Measurements from ENCODE around the gene BGLAP. TPM values are rescaled to one million over a fixed set of nuclear protein-coding genes. Genes with fewer than 3 reads are reported as not detected.

The BGLAP gene
- total and polyA plus RNA-seq, 2 of the 13 experiments (the other 11 are each of a cell fraction or from before 2014, with no cell fraction given) = 0.62 to 1.6 TPM

- TF ChIP-seq ZNF207 (IDR thresholded peaks at IDR 0.05; ENCODE audit: borderline replicate concordance) (no peak), RXRA (CRISPR knock-in tag; IDR thresholded peaks at IDR 0.05) (peak; percentile 89), ZNF225 (CRISPR knock-in tag; IDR thresholded peaks at IDR 0.05) (peak; percentile 72), ZMYM2 (CRISPR knock-in tag; IDR thresholded peaks at IDR 0.05) (0 out of 2 replicates have a peak, but pooled peaks have one; percentile 40), ZMYM4 (CRISPR knock-in tag; IDR thresholded peaks at IDR 0.05) (peak; percentile 63; the same call in 1 of the 2 replicates), RNF219 (CRISPR knock-in tag; IDR thresholded peaks at IDR 0.05) (no peak), ZHX1 (CRISPR knock-in tag; IDR thresholded peaks at IDR 0.05; ENCODE audit: low read depth) (peak; percentile 40; the same call in 1 of the 2 replicates), REXO4 (CRISPR knock-in tag; IDR thresholded peaks at IDR 0.05; ENCODE audit: borderline replicate concordance) (no peak), ZNF567 (CRISPR knock-in tag; IDR thresholded peaks at IDR 0.05; ENCODE audit: borderline replicate concordance) (no peak), ZNF260 (CRISPR knock-in tag; IDR thresholded peaks at IDR 0.05; ENCODE audit: borderline replicate concordance, low read depth) (no peak), ZNF644 (CRISPR knock-in tag; IDR thresholded peaks at IDR 0.05; ENCODE audit: low read depth) (peak; percentile 64), ZSCAN21 (CRISPR knock-in tag; IDR thresholded peaks at IDR 0.05; ENCODE audit: borderline replicate concordance) (peak; percentile 79; the same call in 1 of the 2 replicates), ONECUT2 (CRISPR knock-in tag; IDR thresholded peaks at IDR 0.05) (0 out of 2 replicates have a peak, but pooled peaks have one; percentile 54), BRF2 (CRISPR knock-in tag; IDR thresholded peaks at IDR 0.05) (no peak; the same call in 1 of the 2 replicates), SP4 (CRISPR knock-in tag; IDR thresholded peaks at IDR 0.05) (0 out of 2 replicates have a peak, but pooled peaks have one; percentile 52), NR2F1 (CRISPR knock-in tag; IDR thresholded peaks at IDR 0.05) (peak in 1 of 2 experiments; percentile 61; a peak in 3 of 4 replicates), MTA3 (CRISPR knock-in tag; IDR thresholded peaks at IDR 0.05) (no peak), ZNF335 (CRISPR knock-in tag; IDR thresholded peaks at IDR 0.05) (0 out of 2 replicates have a peak, but pooled peaks have one; percentile 47), PCBP2 (optimal IDR thresholded peaks at IDR 0.05; ENCODE audit: low read depth, low read length, poor library complexity, severe bottlenecking) (no peak), ZNF552 (CRISPR knock-in tag; IDR thresholded peaks at IDR 0.05; ENCODE audit: borderline replicate concordance) (no peak), CC2D1A (CRISPR knock-in tag; IDR thresholded peaks at IDR 0.05) (no peak), ATF4 (CRISPR knock-in tag; IDR thresholded peaks at IDR 0.05) (no peak)
Measured at GRCh38 chr1:156291226-156292061, 49.5 kb downstream of the BGLAP start (continued).

Measured in HepG2 (cell line).